ENCODE data around the gene RANBP2. TPM values are rescaled to one million over a fixed set of nuclear protein-coding genes. Genes with fewer than 3 reads are reported as not detected.

The RANBP2 gene
- total and polyA plus RNA-seq, 2 experiments from 2014 or later, result 23.0 to 98.0 TPM

DNA sequence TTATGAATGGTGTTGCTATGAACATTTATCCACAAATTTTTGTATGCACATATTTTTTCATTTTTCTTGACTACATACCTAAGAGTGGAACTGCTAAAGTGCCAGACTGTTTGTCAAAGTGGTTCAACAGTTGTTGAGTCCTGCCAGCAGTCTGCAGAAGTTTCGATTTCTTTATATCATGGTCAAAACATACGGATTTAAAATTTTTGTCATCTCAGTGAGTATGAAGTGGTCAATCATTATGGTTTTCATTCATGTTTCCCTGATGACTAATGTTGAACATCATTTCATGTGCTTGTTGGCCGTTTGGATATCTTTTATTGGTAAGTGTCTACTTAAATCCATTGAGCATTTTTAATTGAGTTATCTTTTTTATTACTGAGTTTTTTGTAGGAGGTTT lies 106.5 kb downstream of the RANBP2 start:
- DNase-seq (ENCODE audit: low spot score), result no peak

DNA sequence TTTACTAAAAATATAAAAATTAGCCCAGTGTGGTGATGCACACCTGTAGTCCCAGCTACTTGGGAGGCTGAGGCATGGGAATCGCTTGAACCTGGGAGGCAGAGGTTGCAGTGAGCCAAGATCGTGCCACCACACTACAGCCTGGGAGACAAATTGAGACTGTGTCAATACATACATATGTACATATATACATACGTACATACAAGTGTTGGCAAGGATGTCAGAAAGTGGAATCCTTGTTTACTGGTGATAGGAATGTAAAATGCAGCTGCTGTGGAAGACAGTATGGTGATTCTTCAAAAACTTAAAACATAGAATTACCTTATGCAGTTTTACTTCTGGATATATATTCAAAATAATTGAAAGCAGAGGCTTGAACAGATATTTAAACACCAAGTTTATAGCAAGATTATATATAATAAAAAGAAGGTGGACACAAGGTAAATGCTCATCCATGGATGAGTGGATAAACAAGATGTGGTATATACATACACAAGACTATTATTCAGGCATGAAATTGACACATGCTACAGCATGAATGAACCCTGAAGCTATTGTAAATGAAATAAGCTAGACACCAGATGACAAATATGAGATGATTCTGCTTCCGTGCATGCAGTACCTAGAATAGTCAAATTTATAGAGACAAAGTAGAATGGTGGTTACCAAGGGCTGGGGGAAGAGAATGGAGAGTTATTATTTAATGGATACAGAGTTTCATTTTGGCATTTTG lies 110.5 kb downstream of the RANBP2 start:
- no peak overlapping the region for H3K4me3 ChIP-seq
- no peak overlapping the region for H3K4me2 ChIP-seq
- H3K79me2 ChIP-seq (replicated peaks; ENCODE audit: insufficient read depth), result no peaks in the 10 kb centered on the region
- H3K36me3 ChIP-seq (ENCODE audit: insufficient read depth), result no peaks in the 10 kb centered on the region
- no peaks in the 10 kb centered on the region for H3K9me3 Mint-ChIP-seq
- peaks cover 12% of the 10 kb centered on the region for H3K4me1 ChIP-seq (ENCODE audit: insufficient read depth)
- no peak overlapping the region for H3K4me3 Mint-ChIP-seq
- DNase-seq (ENCODE audit: low spot score), result no peak
- H3K27ac ChIP-seq (ENCODE audit: low read depth), result no peak overlapping the region
- H3K4me1 Mint-ChIP-seq, result peaks cover 8% of the 10 kb centered on the region
- H3K27me3 ChIP-seq (ENCODE audit: insufficient read depth), result no peaks in the 10 kb centered on the region
- no peak for ATAC-seq
- H4K20me1 ChIP-seq (replicated peaks; ENCODE audit: insufficient read depth), result no peaks in the 10 kb centered on the region
- no peak overlapping the region for H2AFZ ChIP-seq
- H3K36me3 Mint-ChIP-seq (ENCODE audit: low read depth), result peaks cover 7% of the 10 kb centered on the region; the same call in 2 of the 3 replicates
- no peaks in the 10 kb centered on the region for H3K9me2 ChIP-seq (ENCODE audit: insufficient read depth)
- TF ChIP-seq EZH2phosphoT487 (IDR thresholded peaks at IDR 0.05; ENCODE audit: unreplicated experiment) (no peak), JUNB (IDR thresholded peaks at IDR 0.05; ENCODE audit: unreplicated experiment) (no peak)
- TF ChIP-seq, protein P1, sequence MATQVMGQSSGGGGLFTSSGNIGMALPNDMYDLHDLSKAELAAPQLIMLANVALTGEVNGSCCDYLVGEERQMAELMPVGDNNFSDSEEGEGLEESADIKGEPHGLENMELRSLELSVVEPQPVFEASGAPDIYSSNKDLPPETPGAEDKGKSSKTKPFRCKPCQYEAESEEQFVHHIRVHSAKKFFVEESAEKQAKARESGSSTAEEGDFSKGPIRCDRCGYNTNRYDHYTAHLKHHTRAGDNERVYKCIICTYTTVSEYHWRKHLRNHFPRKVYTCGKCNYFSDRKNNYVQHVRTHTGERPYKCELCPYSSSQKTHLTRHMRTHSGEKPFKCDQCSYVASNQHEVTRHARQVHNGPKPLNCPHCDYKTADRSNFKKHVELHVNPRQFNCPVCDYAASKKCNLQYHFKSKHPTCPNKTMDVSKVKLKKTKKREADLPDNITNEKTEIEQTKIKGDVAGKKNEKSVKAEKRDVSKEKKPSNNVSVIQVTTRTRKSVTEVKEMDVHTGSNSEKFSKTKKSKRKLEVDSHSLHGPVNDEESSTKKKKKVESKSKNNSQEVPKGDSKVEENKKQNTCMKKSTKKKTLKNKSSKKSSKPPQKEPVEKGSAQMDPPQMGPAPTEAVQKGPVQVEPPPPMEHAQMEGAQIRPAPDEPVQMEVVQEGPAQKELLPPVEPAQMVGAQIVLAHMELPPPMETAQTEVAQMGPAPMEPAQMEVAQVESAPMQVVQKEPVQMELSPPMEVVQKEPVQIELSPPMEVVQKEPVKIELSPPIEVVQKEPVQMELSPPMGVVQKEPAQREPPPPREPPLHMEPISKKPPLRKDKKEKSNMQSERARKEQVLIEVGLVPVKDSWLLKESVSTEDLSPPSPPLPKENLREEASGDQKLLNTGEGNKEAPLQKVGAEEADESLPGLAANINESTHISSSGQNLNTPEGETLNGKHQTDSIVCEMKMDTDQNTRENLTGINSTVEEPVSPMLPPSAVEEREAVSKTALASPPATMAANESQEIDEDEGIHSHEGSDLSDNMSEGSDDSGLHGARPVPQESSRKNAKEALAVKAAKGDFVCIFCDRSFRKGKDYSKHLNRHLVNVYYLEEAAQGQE (IDR thresholded peaks at IDR 0.05; ENCODE audit: unreplicated experiment), result no peak
- no peak overlapping the region for H3K27ac Mint-ChIP-seq
- H3K27me3 Mint-ChIP-seq (ENCODE audit: insufficient read depth, low read depth, poor library complexity), result peaks cover 1% of the 10 kb centered on the region
- H3F3A ChIP-seq (replicated peaks; ENCODE audit: low read depth), result no peaks in the 10 kb centered on the region

More for the DNA sequence above, 106.5 kb downstream of the RANBP2 start:
- no peaks in the 10 kb centered on the region for H3K4me1 Mint-ChIP-seq
- no peaks in the 10 kb centered on the region for H3K36me3 ChIP-seq (ENCODE audit: insufficient read depth)
- no peak overlapping the region for H2AFZ ChIP-seq
- no peaks in the 10 kb centered on the region for H3F3A ChIP-seq (replicated peaks; ENCODE audit: low read depth)
- H3K4me2 ChIP-seq, result no peak overlapping the region
- H3K79me2 ChIP-seq (replicated peaks; ENCODE audit: insufficient read depth), result no peaks in the 10 kb centered on the region
- no peaks in the 10 kb centered on the region for H3K27me3 ChIP-seq (ENCODE audit: insufficient read depth)
- TF ChIP-seq EZH2phosphoT487 (IDR thresholded peaks at IDR 0.05; ENCODE audit: unreplicated experiment), result no peak
- H3K36me3 Mint-ChIP-seq (ENCODE audit: low read depth), result peaks cover 5% of the 10 kb centered on the region; the same call in 1 of the 3 replicates
- peaks cover 4% of the 10 kb centered on the region for H3K27me3 Mint-ChIP-seq (ENCODE audit: insufficient read depth, low read depth, poor library complexity)
- H3K27ac Mint-ChIP-seq, result no peak overlapping the region
- no peaks in the 10 kb centered on the region for H3K9me3 Mint-ChIP-seq
- H3K4me3 Mint-ChIP-seq, result no peak overlapping the region
- no peaks in the 10 kb centered on the region for H3K9me2 ChIP-seq (ENCODE audit: insufficient read depth)
- no peak for ATAC-seq
- no peak overlapping the region for H3K4me3 ChIP-seq
- no peak overlapping the region for H3K27ac ChIP-seq (ENCODE audit: low read depth)
- H3K4me1 ChIP-seq (ENCODE audit: insufficient read depth), result no peaks in the 10 kb centered on the region
- H4K20me1 ChIP-seq (replicated peaks; ENCODE audit: insufficient read depth), result no peaks in the 10 kb centered on the region

DNA sequence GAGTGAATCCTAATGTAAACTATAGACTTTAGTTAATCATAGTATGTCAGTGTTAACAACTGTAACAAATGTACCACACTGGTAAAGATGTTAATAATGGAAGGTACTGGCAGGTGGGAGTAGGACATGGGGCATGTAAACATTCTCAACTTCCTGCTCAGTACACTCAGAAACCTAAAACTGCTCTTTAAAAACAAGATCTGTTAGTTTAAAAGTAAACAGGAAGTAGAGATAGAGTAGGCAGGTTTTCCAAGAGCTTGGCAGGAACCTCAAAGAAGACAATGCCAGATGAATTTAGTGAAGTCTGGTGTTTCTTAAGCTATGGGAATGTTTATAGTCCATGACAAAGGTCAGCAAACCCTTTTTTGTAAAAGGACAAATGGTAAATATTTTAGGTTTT lies 113.9 kb downstream of the RANBP2 start:
- no peaks in the 10 kb centered on the region for H3F3A ChIP-seq (replicated peaks; ENCODE audit: low read depth)
- no peak overlapping the region for H3K4me3 Mint-ChIP-seq
- H3K4me1 ChIP-seq (ENCODE audit: insufficient read depth), result peaks cover 12% of the 10 kb centered on the region
- no peak overlapping the region for H3K4me3 ChIP-seq
- H3K36me3 ChIP-seq (ENCODE audit: insufficient read depth), result no peaks in the 10 kb centered on the region; the same call in 1 of the 2 replicates
- H3K36me3 Mint-ChIP-seq (ENCODE audit: low read depth), result peaks cover 34% of the 10 kb centered on the region
- H3K9me2 ChIP-seq (ENCODE audit: insufficient read depth), result no peaks in the 10 kb centered on the region
- H2AFZ ChIP-seq, result no peak overlapping the region
- peak; percentile 13 for DNase-seq (ENCODE audit: low spot score)
- no peaks in the 10 kb centered on the region for H3K79me2 ChIP-seq (replicated peaks; ENCODE audit: insufficient read depth)
- no peaks in the 10 kb centered on the region for H4K20me1 ChIP-seq (replicated peaks; ENCODE audit: insufficient read depth)
- H3K27me3 ChIP-seq (ENCODE audit: insufficient read depth), result no peaks in the 10 kb centered on the region
- H3K27ac ChIP-seq (ENCODE audit: low read depth), result peak overlapping the region; percentile 14; the same call in 1 of the 2 replicates
- ATAC-seq, result no peak
- H3K27ac Mint-ChIP-seq, result no peak overlapping the region
- peaks cover 8% of the 10 kb centered on the region for H3K4me1 Mint-ChIP-seq
- H3K27me3 Mint-ChIP-seq (ENCODE audit: insufficient read depth, low read depth, poor library complexity), result peaks cover 3% of the 10 kb centered on the region
- peaks cover 11% of the 10 kb centered on the region; the same call in 1 of the 3 replicates for H3K9me3 Mint-ChIP-seq
- H3K4me2 ChIP-seq, result no peak overlapping the region; the same call in 1 of the 2 replicates
- TF ChIP-seq CREB1 (CRISPR knock-in tag; IDR thresholded peaks at IDR 0.05; ENCODE audit: low read depth) (no peak), ZNF331 (CRISPR knock-in tag; IDR thresholded peaks at IDR 0.05; ENCODE audit: low read depth) (no peak), NANOG (IDR thresholded peaks at IDR 0.05; ENCODE audit: borderline replicate concordance) (no peak)
- TF ChIP-seq, protein P2, sequence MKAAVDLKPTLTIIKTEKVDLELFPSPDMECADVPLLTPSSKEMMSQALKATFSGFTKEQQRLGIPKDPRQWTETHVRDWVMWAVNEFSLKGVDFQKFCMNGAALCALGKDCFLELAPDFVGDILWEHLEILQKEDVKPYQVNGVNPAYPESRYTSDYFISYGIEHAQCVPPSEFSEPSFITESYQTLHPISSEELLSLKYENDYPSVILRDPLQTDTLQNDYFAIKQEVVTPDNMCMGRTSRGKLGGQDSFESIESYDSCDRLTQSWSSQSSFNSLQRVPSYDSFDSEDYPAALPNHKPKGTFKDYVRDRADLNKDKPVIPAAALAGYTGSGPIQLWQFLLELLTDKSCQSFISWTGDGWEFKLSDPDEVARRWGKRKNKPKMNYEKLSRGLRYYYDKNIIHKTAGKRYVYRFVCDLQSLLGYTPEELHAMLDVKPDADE (IDR thresholded peaks at IDR 0.05), result no peak
- TF ChIP-seq, protein P3, sequence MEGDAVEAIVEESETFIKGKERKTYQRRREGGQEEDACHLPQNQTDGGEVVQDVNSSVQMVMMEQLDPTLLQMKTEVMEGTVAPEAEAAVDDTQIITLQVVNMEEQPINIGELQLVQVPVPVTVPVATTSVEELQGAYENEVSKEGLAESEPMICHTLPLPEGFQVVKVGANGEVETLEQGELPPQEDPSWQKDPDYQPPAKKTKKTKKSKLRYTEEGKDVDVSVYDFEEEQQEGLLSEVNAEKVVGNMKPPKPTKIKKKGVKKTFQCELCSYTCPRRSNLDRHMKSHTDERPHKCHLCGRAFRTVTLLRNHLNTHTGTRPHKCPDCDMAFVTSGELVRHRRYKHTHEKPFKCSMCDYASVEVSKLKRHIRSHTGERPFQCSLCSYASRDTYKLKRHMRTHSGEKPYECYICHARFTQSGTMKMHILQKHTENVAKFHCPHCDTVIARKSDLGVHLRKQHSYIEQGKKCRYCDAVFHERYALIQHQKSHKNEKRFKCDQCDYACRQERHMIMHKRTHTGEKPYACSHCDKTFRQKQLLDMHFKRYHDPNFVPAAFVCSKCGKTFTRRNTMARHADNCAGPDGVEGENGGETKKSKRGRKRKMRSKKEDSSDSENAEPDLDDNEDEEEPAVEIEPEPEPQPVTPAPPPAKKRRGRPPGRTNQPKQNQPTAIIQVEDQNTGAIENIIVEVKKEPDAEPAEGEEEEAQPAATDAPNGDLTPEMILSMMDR (conservative IDR thresholded peaks at IDR 0.05; ENCODE audit: low read depth in 2 of 2), result no peak
- TF ChIP-seq, protein P1 (IDR thresholded peaks at IDR 0.05; ENCODE audit: unreplicated experiment), result no peak
